Muscle of arm (tissue), 12 donors: ENCODE data around the gene ITGB2. TPM values are rescaled to one million over a fixed set of nuclear protein-coding genes. Genes with fewer than 3 reads are reported as not detected.
"Not testable (repeated sequence)": the region's sequence is repeated elsewhere in the genome, so short reads cannot be mapped to it uniquely, and the experiment has no call there.

Experiments used
- DNase-seq: peaks from one replicate; pipeline ENCODE4 v3.0.0-alpha.2; 2013
- polyA plus RNA-seq, 12 donors: library from polyadenylated mRNA; unstranded; fragments of 120-200 nt; gene quantifications; one replicate each; pipeline ENCODE4 v1.2.1, GENCODE V29; 2013; ENCODE audit not compliant: insufficient read length in 12 of 12

Gene ITGB2
- polyA plus RNA-seq, 12 donors: 6.6 to 27.9 (median 9.8) TPM; not detected in 1

- DNase-seq: no peak
Measured at GRCh38 chr21:44927587-44928461, 7.1 kb upstream of the ITGB2 start.

- DNase-seq: no peak
Measured at GRCh38 chr21:44927259-44927586, 6.5 kb upstream of the ITGB2 start.

- DNase-seq: no peak
Measured at GRCh38 chr21:44926331-44927101, 5.8 kb upstream of the ITGB2 start.

- DNase-seq: no peak
Measured at GRCh38 chr21:44925378-44925755, 4.7 kb upstream of the ITGB2 start.

GRCh38 chr21:44924606-44925377 is 4.1 kb upstream of the ITGB2 start:
- no peak for DNase-seq

- no peak for DNase-seq
Measured at GRCh38 chr21:44923480-44924084, 2.9 kb upstream of the ITGB2 start.

GRCh38 chr21:44921928-44922327 is 1.2 kb upstream of the ITGB2 start:
- DNase-seq: no peak

- no peak for DNase-seq
Measured at GRCh38 chr21:44919913-44920693, 596 bp downstream of the ITGB2 start.

GRCh38 chr21:44919111-44919912 is 1.4 kb downstream of the ITGB2 start:
- DNase-seq: no peak

GRCh38 chr21:44918581-44919033 is 2.1 kb downstream of the ITGB2 start:
- DNase-seq: no peak

GRCh38 chr21:44918107-44918470 is 2.6 kb downstream of the ITGB2 start:
- no peak for DNase-seq

GRCh38 chr21:44917446-44918106 is 3.1 kb downstream of the ITGB2 start:
- DNase-seq: no peak

GRCh38 chr21:44916965-44917364 is 3.7 kb downstream of the ITGB2 start:
- DNase-seq: no peak

GRCh38 chr21:44914176-44914874 is 6.4 kb downstream of the ITGB2 start:
- no peak for DNase-seq

GRCh38 chr21:44913425-44914175 is 7.1 kb downstream of the ITGB2 start:
- no peak for DNase-seq

GRCh38 chr21:44912506-44913412 is 7.9 kb downstream of the ITGB2 start:
- not testable (repeated sequence) for DNase-seq

GRCh38 chr21:44912158-44912473 is 8.6 kb downstream of the ITGB2 start:
- no peak for DNase-seq
